ENCODE results near the gene SPATA22. TPM values are rescaled to one million over a fixed set of nuclear protein-coding genes. Genes with fewer than 3 reads are reported as not detected.
A peak's percentile ranks its signal among the peaks of the same experiment; 100 is the strongest.

SPATA22 gene
- total and polyA plus RNA-seq, 2 experiments from 2014 or later, result not detected

DNA sequence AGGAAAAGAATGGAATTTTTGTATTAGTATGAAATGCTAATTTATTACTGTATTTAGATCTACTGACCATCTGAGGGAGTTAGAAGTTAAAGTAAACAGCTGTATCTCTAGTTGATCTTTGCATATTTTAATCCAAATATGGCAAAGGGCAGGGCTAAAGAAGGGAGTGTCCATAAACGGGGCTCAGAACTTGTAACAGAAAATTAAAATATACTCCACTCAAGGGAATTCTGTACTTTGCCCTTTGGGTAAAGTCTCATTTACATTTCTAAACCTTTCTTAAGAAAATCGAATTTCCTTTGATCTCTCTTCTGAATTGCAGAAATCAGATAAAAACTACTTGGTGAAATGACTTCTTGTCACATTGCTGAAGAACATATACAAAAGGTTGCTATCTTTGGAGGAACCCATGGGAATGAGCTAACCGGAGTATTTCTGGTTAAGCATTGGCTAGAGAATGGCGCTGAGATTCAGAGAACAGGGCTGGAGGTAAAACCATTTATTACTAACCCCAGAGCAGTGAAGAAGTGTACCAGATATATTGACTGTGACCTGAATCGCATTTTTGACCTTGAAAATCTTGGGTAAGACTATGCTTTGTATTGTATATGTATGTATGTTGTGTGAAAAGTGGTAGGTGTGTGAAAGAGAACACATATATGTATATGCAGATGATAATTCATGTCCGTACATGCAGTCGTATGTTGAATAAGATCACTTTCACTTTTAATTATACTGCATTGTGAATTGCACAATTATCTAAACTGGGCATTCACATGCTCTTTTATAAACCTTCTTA is 4.4 kb upstream of the SPATA22 start, which contains the start of gene ASPA:
Gene ASPA (plus strand): TSS at position 186 of the 799 bp plus-strand sequence. CDS start 163 bp downstream, at position 349.
- ATAC-seq (no peak), DNase-seq (ENCODE audit: low spot score) (no peak)
- H3K27ac Mint-ChIP-seq, result no peak within 1 kb of the TSS

More for the DNA sequence above, 4.4 kb upstream of the SPATA22 start, which contains the start of gene ASPA:
- peak within 1 kb of the TSS; percentile 64; the same call in 1 of the 2 replicates for H2AFZ ChIP-seq
- H3K9me2 ChIP-seq (ENCODE audit: insufficient read depth), result no peaks in the 10 kb centered on the region
- peak within 1 kb of the TSS; percentile 3; the same call in 1 of the 2 replicates for H3K4me2 ChIP-seq
- no peak within 1 kb of the TSS for H3K27ac ChIP-seq (ENCODE audit: low read depth)
- no peak for TF ChIP-seq ZNF114 (CRISPR knock-in tag; IDR thresholded peaks at IDR 0.05)
- TF ChIP-seq JUNB (IDR thresholded peaks at IDR 0.05; ENCODE audit: unreplicated experiment), result no peak
- TF ChIP-seq ZNF331 (CRISPR knock-in tag; IDR thresholded peaks at IDR 0.05; ENCODE audit: low read depth), result no peak
- no peak for TF ChIP-seq EZH2phosphoT487 (IDR thresholded peaks at IDR 0.05; ENCODE audit: unreplicated experiment)
- TF ChIP-seq CREB1 (CRISPR knock-in tag; IDR thresholded peaks at IDR 0.05; ENCODE audit: low read depth), result no peak
- no peak for TF ChIP-seq REST (IDR thresholded peaks at IDR 0.05; ENCODE audit: unreplicated experiment)
- no peak for TF ChIP-seq NANOG (IDR thresholded peaks at IDR 0.05; ENCODE audit: borderline replicate concordance)
- no peak for TF ChIP-seq STAT1 (IDR thresholded peaks at IDR 0.05; ENCODE audit: unreplicated experiment)
- TF ChIP-seq EZH2 (IDR thresholded peaks at IDR 0.05; ENCODE audit: low read depth, unreplicated experiment), result no peak
- TF ChIP-seq ZNF462 (CRISPR knock-in tag; IDR thresholded peaks at IDR 0.05), result no peak
- TF ChIP-seq, protein P1, sequence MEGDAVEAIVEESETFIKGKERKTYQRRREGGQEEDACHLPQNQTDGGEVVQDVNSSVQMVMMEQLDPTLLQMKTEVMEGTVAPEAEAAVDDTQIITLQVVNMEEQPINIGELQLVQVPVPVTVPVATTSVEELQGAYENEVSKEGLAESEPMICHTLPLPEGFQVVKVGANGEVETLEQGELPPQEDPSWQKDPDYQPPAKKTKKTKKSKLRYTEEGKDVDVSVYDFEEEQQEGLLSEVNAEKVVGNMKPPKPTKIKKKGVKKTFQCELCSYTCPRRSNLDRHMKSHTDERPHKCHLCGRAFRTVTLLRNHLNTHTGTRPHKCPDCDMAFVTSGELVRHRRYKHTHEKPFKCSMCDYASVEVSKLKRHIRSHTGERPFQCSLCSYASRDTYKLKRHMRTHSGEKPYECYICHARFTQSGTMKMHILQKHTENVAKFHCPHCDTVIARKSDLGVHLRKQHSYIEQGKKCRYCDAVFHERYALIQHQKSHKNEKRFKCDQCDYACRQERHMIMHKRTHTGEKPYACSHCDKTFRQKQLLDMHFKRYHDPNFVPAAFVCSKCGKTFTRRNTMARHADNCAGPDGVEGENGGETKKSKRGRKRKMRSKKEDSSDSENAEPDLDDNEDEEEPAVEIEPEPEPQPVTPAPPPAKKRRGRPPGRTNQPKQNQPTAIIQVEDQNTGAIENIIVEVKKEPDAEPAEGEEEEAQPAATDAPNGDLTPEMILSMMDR (conservative IDR thresholded peaks at IDR 0.05; ENCODE audit: low read depth in 2 of 2), result no peak
- no peak for TF ChIP-seq POLR2AphosphoS5 (IDR thresholded peaks at IDR 0.05; ENCODE audit: low read depth)
- TF ChIP-seq ETS1 (IDR thresholded peaks at IDR 0.05), result no peak
- Mint-ChIP-seq H3K36me3 (ENCODE audit: low read depth) (no peaks in the 10 kb centered on the region), H3K9me3 (no peaks in the 10 kb centered on the region; the same call in 2 of the 3 replicates), H3K4me1 (peaks cover 21% of the 10 kb centered on the region), H3K4me3 (no peak within 1 kb of the TSS), H3K27me3 (ENCODE audit: insufficient read depth, low read depth, poor library complexity) (peaks cover 1% of the 10 kb centered on the region)
- no peaks in the 10 kb centered on the region for H3K27me3 ChIP-seq (ENCODE audit: insufficient read depth)
- H3K79me2 ChIP-seq (replicated peaks; ENCODE audit: insufficient read depth), result no peaks in the 10 kb centered on the region
- H4K20me1 ChIP-seq (replicated peaks; ENCODE audit: insufficient read depth), result no peaks in the 10 kb centered on the region
- no peaks in the 10 kb centered on the region for H3F3A ChIP-seq (replicated peaks; ENCODE audit: low read depth)
- H3K36me3 ChIP-seq (ENCODE audit: insufficient read depth), result no peaks in the 10 kb centered on the region
- H3K4me3 ChIP-seq, result no peak within 1 kb of the TSS
- H3K4me1 ChIP-seq (ENCODE audit: insufficient read depth), result peaks cover 15% of the 10 kb centered on the region

All from GM23338 (cell line).